HG03342 (cell line): ENCODE measurements around the gene NPR3.
"Not testable (repeated sequence)": the region's sequence is repeated elsewhere in the genome, so short reads cannot be mapped to it uniquely, and the experiment has no call there.

Source experiments
- ATAC-seq: cut with Tn5 transposase; IDR thresholded peaks from one replicate; pipeline ENCODE4 v1.9.1; 2021; ENCODE audit warnings: mild to moderate bottlenecking, moderate library complexity; ENCODE audit not compliant: unreplicated experiment

The NPR3 gene

GRCh38 chr5:32760091-32760509, 49.0 kb downstream of the NPR3 start:
- no peak for ATAC-seq

- ATAC-seq, result no peak
Observed at GRCh38 chr5:32765266-32765665, 54.1 kb downstream of the NPR3 start.

GRCh38 chr5:32767948-32768467, 56.9 kb downstream of the NPR3 start:
- ATAC-seq, result no peak

- no peak for ATAC-seq
Observed at GRCh38 chr5:32769711-32770110, 58.6 kb downstream of the NPR3 start.

GRCh38 chr5:32770444-32770843, 59.3 kb downstream of the NPR3 start:
- ATAC-seq, result no peak

- ATAC-seq, result no peak
Observed at GRCh38 chr5:32771037-32771436, 59.9 kb downstream of the NPR3 start.

GRCh38 chr5:32773944-32774343, 62.8 kb downstream of the NPR3 start:
- ATAC-seq, result no peak

- ATAC-seq, result no peak
Observed at GRCh38 chr5:32776200-32776599, 65.1 kb downstream of the NPR3 start.

GRCh38 chr5:32777222-32777621, 66.1 kb downstream of the NPR3 start:
- peak; percentile 78 for ATAC-seq

- no peak for ATAC-seq
Observed at GRCh38 chr5:32777733-32778132, 66.6 kb downstream of the NPR3 start.

- no peak for ATAC-seq
Observed at GRCh38 chr5:32778403-32778802, 67.3 kb downstream of the NPR3 start.

- ATAC-seq, result no peak
Observed at GRCh38 chr5:32779754-32780415, 68.8 kb downstream of the NPR3 start.

- no peak for ATAC-seq
Observed at GRCh38 chr5:32780508-32780919, 69.4 kb downstream of the NPR3 start.

- no peak for ATAC-seq
Observed at GRCh38 chr5:32783661-32784060, 72.5 kb downstream of the NPR3 start.

GRCh38 chr5:32785611-32786254, 74.6 kb downstream of the NPR3 start:
- peak; percentile 61 for ATAC-seq

- no peak for ATAC-seq
Observed at GRCh38 chr5:32786311-32786710, 75.2 kb downstream of the NPR3 start.

- ATAC-seq, result no peak
Observed at GRCh38 chr5:32790411-32790951, 79.4 kb downstream of the NPR3 start.

GRCh38 chr5:32791536-32792243, 80.6 kb downstream of the NPR3 start:
- ATAC-seq, result no peak

GRCh38 chr5:32794086-32794485, 83.0 kb downstream of the NPR3 start:
- no peak for ATAC-seq

- ATAC-seq, result no peak
Observed at GRCh38 chr5:32802764-32803163, 91.6 kb downstream of the NPR3 start.

GRCh38 chr5:32803656-32804055, 92.5 kb downstream of the NPR3 start:
- ATAC-seq, result no peak

- not testable (repeated sequence) for ATAC-seq
Observed at GRCh38 chr5:32805462-32805861, 94.3 kb downstream of the NPR3 start.
